Skeletal muscle tissue (tissue), 4 donors: ENCODE data around the gene CDH23. TPM values are rescaled to one million over a fixed set of nuclear protein-coding genes. Genes with fewer than 3 reads are reported as not detected.

ENCODE experiments used
- H3K27ac ChIP-seq: one replicate; pipeline ENCODE4 v1.7.0; 2013; ENCODE audit warnings: mild to moderate bottlenecking, low read depth, low read length, inconsistent platforms
- H3K27me3 ChIP-seq, 3 donors: one replicate each; pipeline ENCODE4 v1.7.0; 2013; ENCODE audit warnings: low read length in 3 of 3; ENCODE audit not compliant: control insufficient read depth in 3 of 3, insufficient read depth in 3 of 3
- H3K36me3 ChIP-seq, 3 donors: one replicate each; pipeline ENCODE4 v1.7.0; 2013; ENCODE audit warnings: low read length in 3 of 3; ENCODE audit not compliant: control insufficient read depth in 3 of 3, insufficient read depth in 3 of 3
- H3K4me1 ChIP-seq, 3 donors: one replicate each; pipeline ENCODE4 v1.7.0; 2013; ENCODE audit warnings: low read length in 3 of 3, mild to moderate bottlenecking in 3 of 3; ENCODE audit not compliant: control insufficient read depth in 3 of 3, insufficient read depth in 3 of 3
- H3K4me3 ChIP-seq, 3 donors: one replicate each; pipeline ENCODE4 v1.7.0; 2013; ENCODE audit warnings: low read length in 3 of 3
- H3K9ac ChIP-seq, 3 donors: one replicate each; pipeline ENCODE4 v1.7.0; 2013; ENCODE audit warnings: low read length in 3 of 3, mild to moderate bottlenecking in 3 of 3, moderate library complexity in 2 of 3, low read depth in 1 of 3
- H3K9me3 ChIP-seq, 3 donors: one replicate each; pipeline ENCODE4 v1.7.0; 2013; ENCODE audit warnings: low read length in 3 of 3; ENCODE audit not compliant: control insufficient read depth in 3 of 3
- total RNA-seq: library from RNA; depleted of rRNA; stranded (reverse); fragments of >200 nt; gene quantifications from one replicate; pipeline ENCODE4 v1.2.3, GENCODE V29; 2014
- donor health status: Osteomylitis.

The CDH23 gene
- total RNA-seq, 1 donor from 2014 or later = 3.7 TPM

GRCh38 chr10:71605263-71605962 is 208.7 kb downstream of the CDH23 start:
- Histone ChIP-seq H3K4me1 (peaks cover 0 to 4% (median 3%) of the 10 kb centered on the region in 3 donors), H3K27ac (no peak overlapping the region), H3K9me3 (no peaks in the 10 kb centered on the region), H3K27me3 (peaks cover 0 to 3% (median 2%) of the 10 kb centered on the region in 3 donors), H3K9ac (no peak overlapping the region), H3K36me3 (no peaks in the 10 kb centered on the region), H3K4me3 (no peak overlapping the region)

GRCh38 chr10:71606257-71607081 is 209.7 kb downstream of the CDH23 start:
- H3K4me3 ChIP-seq = no peak overlapping the region
- H3K27ac ChIP-seq = no peak overlapping the region
- H3K27me3 ChIP-seq = peaks cover 0 to 3% (median 2%) of the 10 kb centered on the region in 3 donors
- H3K36me3 ChIP-seq = no peaks in the 10 kb centered on the region
- no peak overlapping the region for H3K9ac ChIP-seq
- H3K4me1 ChIP-seq = peaks cover 3 to 8% (median 3%) of the 10 kb centered on the region in 3 donors
- no peaks in the 10 kb centered on the region for H3K9me3 ChIP-seq

- Histone ChIP-seq H3K36me3 (no peaks in the 10 kb centered on the region), H3K9ac (no peak overlapping the region), H3K9me3 (no peaks in the 10 kb centered on the region), H3K4me1 (peaks cover 3 to 8% (median 3%) of the 10 kb centered on the region in 3 donors), H3K27me3 (peaks cover 0 to 3% (median 2%) of the 10 kb centered on the region in 3 donors), H3K27ac (no peak overlapping the region), H3K4me3 (no peak overlapping the region)
Measured at GRCh38 chr10:71607082-71607443, 210.3 kb downstream of the CDH23 start.

- H3K4me3 ChIP-seq = no peak overlapping the region
- H3K27me3 ChIP-seq = peaks cover 0 to 3% (median 0%) of the 10 kb centered on the region in 3 donors
- no peak overlapping the region for H3K9ac ChIP-seq
- no peak overlapping the region for H3K27ac ChIP-seq
- H3K4me1 ChIP-seq = peaks cover 14 to 24% (median 21%) of the 10 kb centered on the region in 3 donors
- H3K9me3 ChIP-seq = no peaks in the 10 kb centered on the region
- H3K36me3 ChIP-seq = no peaks in the 10 kb centered on the region
Measured at GRCh38 chr10:71608819-71609768, 212.4 kb downstream of the CDH23 start.

- peaks cover 16 to 29% (median 25%) of the 10 kb centered on the region in 3 donors for H3K4me1 ChIP-seq
- no peak overlapping the region for H3K4me3 ChIP-seq
- H3K27ac ChIP-seq = no peak overlapping the region
- H3K36me3 ChIP-seq = no peaks in the 10 kb centered on the region
- H3K27me3 ChIP-seq = peaks cover 0 to 3% (median 0%) of the 10 kb centered on the region in 3 donors
- H3K9ac ChIP-seq = no peak overlapping the region
- no peaks in the 10 kb centered on the region for H3K9me3 ChIP-seq
Measured at GRCh38 chr10:71610651-71611050, 213.9 kb downstream of the CDH23 start.

- Histone ChIP-seq H3K9ac (peak overlapping the region in 1 of 3 donors; percentile 3), H3K36me3 (no peaks in the 10 kb centered on the region), H3K9me3 (no peaks in the 10 kb centered on the region), H3K27ac (no peak overlapping the region), H3K4me1 (peaks cover 16 to 29% (median 25%) of the 10 kb centered on the region in 3 donors), H3K27me3 (peaks cover 0 to 3% (median 0%) of the 10 kb centered on the region in 3 donors), H3K4me3 (no peak overlapping the region)
Measured at GRCh38 chr10:71611131-71611530, 214.4 kb downstream of the CDH23 start.

GRCh38 chr10:71611709-71612422 is 215.1 kb downstream of the CDH23 start:
- Histone ChIP-seq H3K4me1 (peaks cover 16 to 29% (median 25%) of the 10 kb centered on the region in 3 donors), H3K9ac (no peak overlapping the region), H3K9me3 (no peaks in the 10 kb centered on the region), H3K36me3 (no peaks in the 10 kb centered on the region), H3K27ac (no peak overlapping the region), H3K27me3 (peaks cover 0 to 3% (median 0%) of the 10 kb centered on the region in 3 donors), H3K4me3 (no peak overlapping the region)

- H3K4me3 ChIP-seq = no peak overlapping the region
- peaks cover 0 to 3% (median 0%) of the 10 kb centered on the region in 3 donors for H3K27me3 ChIP-seq
- H3K27ac ChIP-seq = peak overlapping the region; percentile 75
- H3K4me1 ChIP-seq = peaks cover 16 to 29% (median 25%) of the 10 kb centered on the region in 3 donors
- no peaks in the 10 kb centered on the region for H3K36me3 ChIP-seq
- H3K9ac ChIP-seq = no peak overlapping the region
- no peaks in the 10 kb centered on the region for H3K9me3 ChIP-seq
Measured at GRCh38 chr10:71613261-71613777, 216.6 kb downstream of the CDH23 start.

GRCh38 chr10:71613877-71614276 is 217.2 kb downstream of the CDH23 start:
- Histone ChIP-seq H3K36me3 (no peaks in the 10 kb centered on the region), H3K4me1 (peaks cover 16 to 29% (median 25%) of the 10 kb centered on the region in 3 donors), H3K4me3 (no peak overlapping the region), H3K27ac (no peak overlapping the region), H3K9ac (peak overlapping the region in 1 of 3 donors; percentile 21), H3K27me3 (peaks cover 0 to 3% (median 0%) of the 10 kb centered on the region in 3 donors), H3K9me3 (no peaks in the 10 kb centered on the region)
